HG02885 (cell line): ENCODE results near the gene FERMT3.
A peak's percentile ranks its signal among the peaks of the same experiment; 100 is the strongest.

Source experiments
- ATAC-seq: cut with Tn5 transposase; IDR thresholded peaks from one replicate; pipeline ENCODE4 v1.9.1; 2021; ENCODE audit warnings: mild to moderate bottlenecking; ENCODE audit not compliant: unreplicated experiment, poor library complexity

FERMT3 gene

DNA sequence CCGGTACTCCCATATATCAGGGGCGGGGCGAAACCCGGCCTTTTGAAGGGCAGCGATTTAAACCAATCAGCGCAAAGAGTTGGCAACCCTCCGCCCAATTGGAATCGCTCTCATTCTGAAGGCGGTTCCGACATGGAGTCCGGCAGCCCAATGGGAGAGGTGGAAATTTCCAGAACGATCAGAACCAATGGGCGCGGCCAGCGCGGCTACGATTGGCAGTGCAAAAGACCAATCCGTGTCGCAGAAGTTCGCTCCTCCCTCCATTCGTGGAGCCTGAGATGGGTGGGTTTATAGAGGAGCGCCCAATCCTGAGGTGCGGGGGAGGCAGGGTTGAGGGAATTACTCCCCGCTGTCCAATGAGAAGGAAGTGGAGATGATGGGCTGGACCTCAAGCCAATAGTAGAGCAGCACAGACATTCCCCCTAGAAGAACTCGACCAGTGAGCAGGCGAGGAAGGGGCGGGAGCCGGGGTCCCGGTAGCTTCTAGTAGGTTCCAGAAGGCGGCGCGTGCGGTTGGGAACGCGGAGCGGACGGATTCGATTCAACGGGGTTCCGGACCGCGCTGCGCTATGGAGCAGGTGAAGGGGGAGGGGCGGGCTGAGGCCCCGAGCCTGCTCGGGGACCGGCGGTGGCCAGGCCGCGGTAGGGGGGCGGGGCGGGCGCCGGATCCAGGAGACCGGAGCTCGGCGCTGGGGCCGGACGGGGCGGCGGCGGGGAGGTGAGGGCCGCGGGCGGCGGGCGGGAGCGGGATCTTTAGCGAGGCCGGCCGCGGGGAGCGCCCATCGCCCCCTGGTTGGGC lies 20.6 kb upstream of the FERMT3 start, which contains the start of gene STIP1:
TSS of gene STIP1 (plus strand) at position 479 of the 799 bp plus-strand sequence. CDS start at position 570, 91 bp downstream.
- peak; percentile 86 for ATAC-seq

- no peak for ATAC-seq
These were observed 19.9 kb upstream of the FERMT3 start for GRCh38 chr11:64186492-64187165.

DNA sequence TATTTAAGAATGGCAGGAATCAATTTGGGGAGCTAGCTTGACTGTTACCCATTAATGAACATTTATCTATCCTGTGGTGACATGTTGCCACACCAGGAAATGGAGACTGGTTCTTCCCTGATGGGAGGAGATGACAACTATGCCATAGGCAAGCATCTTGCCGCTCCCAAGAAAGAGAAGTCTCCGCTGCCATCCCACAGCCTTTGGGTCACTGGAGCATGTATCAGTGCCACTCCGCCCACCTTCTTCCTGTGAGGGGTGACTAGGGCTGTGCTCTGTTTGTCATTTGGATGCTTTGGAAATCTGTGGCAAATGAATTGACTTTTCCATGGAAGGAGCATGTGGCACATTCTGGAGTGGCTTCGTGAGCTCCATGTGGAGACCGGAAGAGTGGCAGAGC lies 14.1 kb upstream of the FERMT3 start:
- no peak for ATAC-seq

- ATAC-seq = no peak
These were observed 9.9 kb upstream of the FERMT3 start for GRCh38 chr11:64196626-64197025.

DNA sequence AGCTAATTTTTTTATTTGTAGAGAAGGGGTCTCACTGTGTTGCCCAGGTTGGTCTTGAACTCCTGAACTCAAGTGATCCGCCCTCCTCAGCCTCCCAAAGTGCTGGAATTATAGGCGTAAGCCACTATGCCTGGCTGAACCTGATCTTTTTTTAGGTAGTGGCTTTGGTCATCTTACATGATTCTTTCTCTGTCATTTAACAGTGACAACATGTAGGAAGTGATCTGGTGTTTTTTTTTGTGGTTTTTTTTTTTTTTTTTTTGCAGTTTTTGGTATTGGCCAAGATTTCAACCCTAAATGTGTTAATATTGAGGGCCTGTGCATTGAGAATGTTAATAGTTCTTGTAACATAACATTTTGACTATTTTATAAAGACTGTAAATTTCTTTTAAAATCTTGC lies 8.0 kb upstream of the FERMT3 start:
- ATAC-seq = no peak

DNA sequence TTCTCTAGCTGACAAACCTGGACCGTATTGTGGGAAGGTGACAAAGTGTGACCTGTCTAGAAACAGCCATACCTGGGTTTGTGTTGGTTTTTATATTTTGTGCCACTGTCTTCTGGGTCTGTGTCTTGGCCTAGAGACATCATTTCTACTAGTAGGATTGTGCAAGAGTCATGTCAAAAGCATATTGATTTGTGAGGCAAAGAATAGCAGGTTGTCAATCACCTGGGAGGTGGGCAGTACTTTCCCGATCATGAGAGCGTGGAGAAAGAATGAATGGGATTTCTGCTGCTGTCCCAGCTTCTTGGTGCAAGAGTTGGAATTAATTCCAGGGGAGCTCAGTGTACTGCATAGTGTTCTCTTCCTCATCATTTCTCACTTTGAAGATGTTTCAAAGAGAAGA lies 5.0 kb upstream of the FERMT3 start:
- no peak for ATAC-seq

GRCh38 chr11:64202992-64203391 lies 3.5 kb upstream of the FERMT3 start:
- ATAC-seq = no peak

GRCh38 chr11:64203421-64204079 lies 3.0 kb upstream of the FERMT3 start:
- no peak for ATAC-seq

GRCh38 chr11:64204080-64204440 lies 2.5 kb upstream of the FERMT3 start:
- ATAC-seq = no peak

DNA sequence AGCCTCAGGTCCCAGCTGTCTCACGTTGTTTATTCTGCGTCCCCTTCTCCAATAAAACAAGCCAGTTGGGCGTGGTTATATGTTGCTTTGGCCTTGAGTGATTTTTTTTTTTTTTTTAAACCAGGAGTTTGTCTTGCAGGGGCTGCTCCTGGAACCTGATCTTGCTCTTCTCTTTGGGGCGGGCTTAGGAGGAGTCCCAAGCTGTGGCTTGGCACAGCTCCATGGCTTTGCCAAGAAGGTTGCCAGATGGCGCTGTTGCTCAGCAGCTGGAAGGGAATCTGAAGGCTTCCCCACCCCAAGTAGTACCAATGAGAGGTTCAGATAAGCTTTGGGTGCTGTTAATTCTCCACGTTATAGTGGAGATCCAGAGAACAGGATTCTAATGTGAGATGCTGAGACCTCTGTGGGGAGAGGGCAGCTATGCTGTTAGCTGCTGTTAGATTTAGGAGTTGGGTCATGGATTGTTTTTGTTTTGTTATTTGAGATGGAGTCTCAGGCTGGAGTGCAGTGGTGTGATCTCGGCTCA lies 2.0 kb upstream of the FERMT3 start:
- no peak for ATAC-seq

GRCh38 chr11:64207256-64208085 lies 950 bp downstream of the FERMT3 start:
- peak; percentile 62 for ATAC-seq

GRCh38 chr11:64208086-64208795 lies 1.7 kb downstream of the FERMT3 start:
- no peak for ATAC-seq

DNA sequence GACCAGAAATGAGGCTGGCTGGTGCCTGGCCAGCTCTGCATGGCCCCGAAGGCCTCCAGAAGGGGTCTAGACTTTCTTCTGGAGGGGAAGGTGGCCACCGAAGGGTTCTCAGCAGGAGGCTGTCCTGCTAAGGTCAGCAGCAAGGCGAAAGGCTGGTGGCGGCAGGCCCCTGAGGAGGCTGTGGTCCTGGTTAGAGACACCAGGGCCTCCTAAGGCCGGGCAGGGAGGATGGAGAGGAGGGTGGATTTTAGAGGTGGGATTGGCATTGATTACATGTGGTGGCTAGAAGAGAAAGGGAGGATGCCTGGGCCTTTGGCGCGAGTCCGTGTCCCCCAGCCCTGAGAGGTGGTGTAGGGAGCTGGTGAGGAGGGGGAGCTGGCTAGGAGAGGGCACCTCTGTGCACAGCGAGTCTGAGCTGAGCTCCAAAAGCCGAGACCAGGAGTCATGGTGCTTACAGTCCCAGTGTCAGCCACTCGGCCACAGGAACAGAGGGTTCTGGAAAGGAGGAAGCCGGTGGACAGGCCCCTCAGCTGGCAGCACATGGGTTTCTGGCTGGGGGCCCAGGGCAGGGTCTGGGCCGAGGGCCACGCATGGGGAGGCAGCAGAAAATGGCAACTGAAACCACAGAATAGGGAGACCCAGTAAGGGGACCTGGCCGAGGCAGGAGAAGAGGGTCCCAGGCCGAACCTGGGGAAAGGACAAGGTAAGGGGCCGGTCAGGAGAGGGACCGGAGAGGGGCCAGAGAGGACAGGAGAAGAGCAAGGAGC lies 2.5 kb downstream of the FERMT3 start:
- ATAC-seq = no peak

DNA sequence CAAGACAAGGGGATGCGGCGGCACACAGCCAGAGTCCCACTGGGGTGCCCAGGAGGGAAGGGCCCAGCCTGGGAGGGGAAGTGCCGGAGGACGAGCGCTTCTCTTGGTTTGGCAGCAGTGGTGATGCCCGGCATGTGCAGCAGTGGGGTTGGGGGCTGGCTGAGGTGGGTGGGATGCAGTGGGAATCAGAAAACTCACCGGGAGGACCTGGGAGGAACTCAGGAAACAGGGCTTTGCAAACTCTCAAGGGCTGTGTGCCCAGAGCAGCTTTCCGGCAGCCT lies 3.0 kb downstream of the FERMT3 start:
- ATAC-seq = no peak

GRCh38 chr11:64210301-64211020 lies 3.9 kb downstream of the FERMT3 start:
- ATAC-seq = no peak

DNA sequence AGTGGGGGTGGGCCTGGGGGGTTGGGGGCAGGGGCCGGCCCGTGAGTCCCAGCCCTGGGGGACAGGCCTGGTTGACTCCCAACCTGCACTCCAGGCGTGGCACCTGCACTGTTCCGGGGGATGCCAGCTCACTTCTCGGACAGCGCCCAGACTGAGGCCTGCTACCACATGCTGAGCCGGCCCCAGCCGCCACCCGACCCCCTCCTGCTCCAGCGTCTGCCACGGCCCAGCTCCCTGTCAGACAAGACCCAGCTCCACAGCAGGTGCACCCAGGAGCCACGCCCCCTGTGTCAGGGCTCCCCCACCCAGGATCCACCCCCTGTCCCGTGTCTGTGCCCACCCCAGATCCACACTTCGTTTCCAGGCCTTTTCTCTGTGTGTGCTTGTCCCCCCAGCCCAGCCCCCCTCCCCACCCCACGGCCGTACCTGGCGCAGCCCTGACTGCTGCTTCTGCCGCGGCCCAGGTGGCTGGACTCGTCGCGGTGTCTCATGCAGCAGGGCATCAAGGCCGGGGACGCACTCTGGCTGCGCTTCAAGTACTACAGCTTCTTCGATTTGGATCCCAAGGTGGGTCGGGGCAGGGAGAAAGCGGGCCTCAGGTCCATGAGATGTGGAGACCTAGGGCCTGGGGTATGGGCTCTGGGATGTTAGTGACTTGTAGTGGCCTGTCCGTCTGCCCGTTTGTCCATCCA lies 4.8 kb downstream of the FERMT3 start:
- no peak for ATAC-seq

DNA sequence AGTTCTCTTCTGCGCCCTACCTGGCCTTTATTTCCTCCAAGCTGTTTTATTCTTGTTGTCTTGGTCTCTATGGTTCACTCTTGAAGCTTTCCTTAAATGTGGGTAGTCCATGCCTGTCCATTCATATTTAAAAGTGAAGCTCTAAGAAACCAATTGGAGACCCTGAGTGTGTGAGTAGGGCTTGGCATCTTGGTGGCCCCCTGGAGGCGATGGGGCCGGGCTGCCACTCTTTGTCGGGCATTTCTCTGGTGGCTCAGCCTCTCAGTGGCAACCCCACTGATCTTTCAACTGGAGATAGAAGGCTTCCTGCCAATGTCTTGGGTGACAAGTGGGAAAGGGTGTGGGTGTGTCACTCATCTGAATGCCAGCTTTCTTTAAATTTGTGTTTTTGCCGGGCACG lies 10.4 kb downstream of the FERMT3 start:
- ATAC-seq = no peak
